Measurements from ENCODE around the gene FBXL20.

DNA sequence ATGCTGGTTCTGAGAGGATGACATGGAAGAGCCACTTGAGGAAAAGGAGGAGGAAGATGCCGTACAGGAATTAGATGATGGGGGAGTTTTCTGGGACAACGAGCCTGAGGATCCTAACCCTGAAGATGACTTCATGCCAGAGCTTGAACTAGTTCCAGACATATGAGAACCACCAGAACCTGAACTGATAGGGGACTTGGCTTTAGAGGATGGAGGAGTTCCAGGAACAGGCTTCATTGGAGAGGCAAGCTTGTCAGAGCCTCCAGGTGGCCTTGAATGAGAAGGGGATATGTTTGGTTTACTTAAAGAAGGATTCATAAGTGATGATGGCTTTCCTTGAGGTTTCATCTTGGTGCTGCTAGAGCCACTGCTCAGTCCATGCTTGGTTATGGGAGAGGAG, 6.9 kb upstream of the FBXL20 start:
- no peak for TF ChIP-seq MAX (IDR thresholded peaks at IDR 0.05; ENCODE audit: low read depth, low read length)
- no peak for TF ChIP-seq FOXK2 (IDR thresholded peaks at IDR 0.05)
- TF ChIP-seq, protein P1, sequence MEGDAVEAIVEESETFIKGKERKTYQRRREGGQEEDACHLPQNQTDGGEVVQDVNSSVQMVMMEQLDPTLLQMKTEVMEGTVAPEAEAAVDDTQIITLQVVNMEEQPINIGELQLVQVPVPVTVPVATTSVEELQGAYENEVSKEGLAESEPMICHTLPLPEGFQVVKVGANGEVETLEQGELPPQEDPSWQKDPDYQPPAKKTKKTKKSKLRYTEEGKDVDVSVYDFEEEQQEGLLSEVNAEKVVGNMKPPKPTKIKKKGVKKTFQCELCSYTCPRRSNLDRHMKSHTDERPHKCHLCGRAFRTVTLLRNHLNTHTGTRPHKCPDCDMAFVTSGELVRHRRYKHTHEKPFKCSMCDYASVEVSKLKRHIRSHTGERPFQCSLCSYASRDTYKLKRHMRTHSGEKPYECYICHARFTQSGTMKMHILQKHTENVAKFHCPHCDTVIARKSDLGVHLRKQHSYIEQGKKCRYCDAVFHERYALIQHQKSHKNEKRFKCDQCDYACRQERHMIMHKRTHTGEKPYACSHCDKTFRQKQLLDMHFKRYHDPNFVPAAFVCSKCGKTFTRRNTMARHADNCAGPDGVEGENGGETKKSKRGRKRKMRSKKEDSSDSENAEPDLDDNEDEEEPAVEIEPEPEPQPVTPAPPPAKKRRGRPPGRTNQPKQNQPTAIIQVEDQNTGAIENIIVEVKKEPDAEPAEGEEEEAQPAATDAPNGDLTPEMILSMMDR (IDR thresholded peaks at IDR 0.05 in 2 of 3, conservative IDR thresholded peaks at IDR 0.05 in 1 of 3; ENCODE audit: control insufficient read depth in 2 of 3, extremely low read depth in 1 of 3, insufficient read depth in 1 of 3, low read depth in 3 of 3, low read length in 3 of 3): no peak

Data from GM12878 (cell line).